Eye (tissue), 1 donor: ENCODE measurements around the gene MAGEA9B.
"Not testable (repeated sequence)": the region's sequence is repeated elsewhere in the genome, so short reads cannot be mapped to it uniquely, and the experiment has no call there.

Experiments used
- DNase-seq: peaks from one replicate; pipeline ENCODE4 v3.0.0-alpha.2; 2015

Gene MAGEA9B

DNA sequence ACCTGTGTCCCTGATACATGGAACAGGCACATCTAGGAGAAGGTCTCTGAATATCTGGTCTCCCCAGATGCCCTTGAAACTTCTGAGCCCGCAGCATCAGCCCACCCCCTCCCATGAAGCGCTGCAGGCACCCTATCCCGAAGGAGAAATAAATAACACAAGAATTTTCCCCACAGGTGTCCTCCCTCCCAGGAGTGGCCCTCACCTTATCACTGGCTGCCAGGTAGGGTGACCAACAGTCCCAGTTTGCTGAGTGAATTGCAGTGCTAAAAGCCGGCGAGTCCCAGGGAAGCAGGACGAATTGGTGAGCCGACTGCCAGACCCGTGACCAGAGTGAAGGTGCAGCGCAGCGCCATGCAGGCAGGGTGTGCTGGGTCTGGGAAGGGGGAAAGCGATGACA lies 53.3 kb downstream of the MAGEA9B start:
- DNase-seq = not testable (repeated sequence)

DNA sequence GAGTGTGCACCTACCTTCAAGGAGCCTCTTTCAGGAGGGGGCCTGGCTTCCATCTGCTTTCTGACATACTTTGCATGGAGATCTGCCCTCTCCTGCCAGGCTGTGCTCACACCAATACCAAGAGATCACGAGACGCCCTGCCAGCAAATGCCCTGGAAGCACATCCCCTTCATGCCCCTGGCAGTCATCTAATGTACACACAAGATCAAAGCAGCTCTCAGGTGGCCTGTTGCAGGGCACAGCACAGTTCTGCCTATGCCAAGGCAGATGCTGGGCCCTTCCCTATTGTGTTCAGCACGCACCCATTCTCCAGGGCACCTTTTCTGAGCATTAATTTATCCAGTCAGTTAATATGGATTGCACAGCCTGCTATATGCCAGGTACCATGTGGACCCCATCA lies 54.4 kb downstream of the MAGEA9B start:
- not testable (repeated sequence) for DNase-seq
